Measurements from ENCODE around the gene TMEM59L. TPM values are rescaled to one million over a fixed set of nuclear protein-coding genes. Genes with fewer than 3 reads are reported as not detected.

Gene TMEM59L
- total RNA-seq, 2 donors from 2014 or later = 0.49 to 2.0 TPM

DNA sequence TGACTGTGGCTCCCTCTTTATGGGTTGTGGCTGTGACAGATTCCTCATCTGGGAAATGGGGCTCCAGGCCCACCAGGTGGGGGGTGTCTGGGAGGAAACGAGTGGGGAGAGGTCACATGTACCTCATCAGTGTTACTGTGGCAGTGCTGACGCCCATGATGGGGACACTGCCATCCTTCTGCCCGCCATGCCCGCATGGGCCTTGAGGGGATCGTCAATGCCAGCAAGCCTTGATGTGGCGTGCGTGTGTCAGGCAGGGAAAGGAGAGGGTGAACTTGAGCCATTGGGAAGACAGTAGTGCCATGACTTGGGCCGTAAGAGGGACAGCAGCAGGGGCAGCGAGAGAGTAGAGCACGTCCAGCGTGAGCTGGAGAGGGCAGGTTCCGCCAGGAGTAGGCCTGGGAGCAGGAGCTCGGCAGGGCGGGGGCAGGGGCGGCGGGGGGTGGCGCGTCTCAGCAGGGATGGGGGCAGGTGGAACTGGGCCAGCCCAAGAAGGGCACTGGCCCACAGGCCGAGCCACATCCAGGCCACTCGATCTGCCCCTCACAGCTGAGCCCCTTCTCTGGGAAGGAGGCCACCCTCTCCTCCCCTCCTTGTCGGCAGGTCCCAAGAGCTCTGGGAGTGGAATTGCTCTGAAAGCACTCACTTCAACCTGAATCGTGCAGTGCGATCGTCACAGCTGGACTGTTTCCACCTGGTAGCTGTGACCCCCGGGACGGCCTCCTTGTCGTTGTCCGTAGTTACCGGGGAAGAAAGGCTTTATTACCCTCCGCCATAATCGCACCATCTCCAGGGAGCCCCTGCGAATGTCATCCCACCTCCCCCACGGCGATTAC lies 34.1 kb downstream of the TMEM59L start:
- Mint-ChIP-seq H3K27ac (no peak overlapping the region), H3K27me3 (ENCODE audit: low read depth) (no peaks in the 10 kb centered on the region), H3K36me3 (ENCODE audit: insufficient read depth in 2 of 2) (no peaks in the 10 kb centered on the region), H3K9me3 (no peaks in the 10 kb centered on the region), H3K4me1 (ENCODE audit: low read depth) (peaks cover 24% of the 10 kb centered on the region), H3K4me3 (no peak overlapping the region)
- ATAC-seq (replicated peaks in 1 of 2) (no peak), DNase-seq (no peak)

DNA sequence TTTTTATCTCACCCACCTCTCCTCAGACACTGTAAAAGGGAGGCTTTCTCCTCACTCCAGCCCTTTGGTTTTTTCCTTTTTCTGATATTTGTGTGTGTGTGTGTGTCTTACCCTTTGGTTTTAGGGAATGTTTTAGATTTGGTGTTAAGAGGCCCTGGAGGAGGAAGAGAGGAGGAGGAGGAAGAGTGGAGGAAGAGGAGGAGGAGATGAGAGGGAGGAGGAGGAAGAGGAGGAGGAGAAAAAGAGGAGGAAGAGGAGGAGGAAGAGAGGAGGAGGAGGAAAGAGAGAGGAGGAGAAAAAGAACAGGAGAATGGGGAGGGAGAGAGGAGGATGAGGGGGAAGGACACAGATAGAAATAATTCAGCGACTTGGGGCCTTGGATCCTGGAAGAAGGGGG lies 34.7 kb downstream of the TMEM59L start:
- Mint-ChIP-seq H3K9me3 (no peaks in the 10 kb centered on the region), H3K27me3 (ENCODE audit: low read depth) (no peaks in the 10 kb centered on the region), H3K36me3 (ENCODE audit: insufficient read depth in 2 of 2) (no peaks in the 10 kb centered on the region), H3K4me3 (no peak overlapping the region), H3K27ac (no peak overlapping the region), H3K4me1 (ENCODE audit: low read depth) (peaks cover 24% of the 10 kb centered on the region)
- ATAC-seq (replicated peaks in 1 of 2) (no peak), DNase-seq (no peak)

DNA sequence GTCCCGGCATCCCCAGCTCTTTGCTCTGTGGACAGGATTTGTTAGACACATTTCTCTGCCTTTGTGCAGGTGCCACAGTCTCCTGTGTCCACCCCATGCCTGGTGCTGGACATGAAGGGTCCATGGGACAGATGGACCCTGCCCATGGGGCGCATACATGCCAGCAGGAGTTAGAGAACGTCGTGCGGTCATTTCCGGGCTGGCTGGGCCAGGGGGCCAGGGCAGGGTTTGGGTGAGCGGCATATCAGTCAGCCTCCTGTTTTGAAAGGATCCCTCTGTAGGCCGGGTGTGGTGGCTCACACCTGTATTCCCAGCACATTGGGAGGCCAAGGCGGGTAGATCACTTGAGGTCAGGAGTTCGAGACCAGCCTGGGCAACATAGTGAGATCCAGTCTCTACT lies 35.1 kb downstream of the TMEM59L start:
- H3K27ac Mint-ChIP-seq = no peak overlapping the region
- H3K4me1 Mint-ChIP-seq (ENCODE audit: low read depth) = peaks cover 24% of the 10 kb centered on the region
- ATAC-seq (replicated peaks in 1 of 2) (no peak), DNase-seq (no peak)
- H3K36me3 Mint-ChIP-seq (ENCODE audit: insufficient read depth in 2 of 2) = no peaks in the 10 kb centered on the region
- no peak overlapping the region for H3K4me3 Mint-ChIP-seq
- H3K9me3 Mint-ChIP-seq = no peaks in the 10 kb centered on the region
- no peaks in the 10 kb centered on the region for H3K27me3 Mint-ChIP-seq (ENCODE audit: low read depth)

GRCh38 chr19:18648973-18649315 lies 36.3 kb downstream of the TMEM59L start:
- H3K4me3 Mint-ChIP-seq = no peak overlapping the region
- DNase-seq = no peak
- no peak for ATAC-seq (replicated peaks in 1 of 2)
- H3K9me3 Mint-ChIP-seq = no peaks in the 10 kb centered on the region
- peaks cover 24% of the 10 kb centered on the region for H3K4me1 Mint-ChIP-seq (ENCODE audit: low read depth)
- no peaks in the 10 kb centered on the region for H3K27me3 Mint-ChIP-seq (ENCODE audit: low read depth)
- no peak overlapping the region for H3K27ac Mint-ChIP-seq
- no peaks in the 10 kb centered on the region for H3K36me3 Mint-ChIP-seq (ENCODE audit: insufficient read depth in 2 of 2)

- Mint-ChIP-seq H3K27me3 (ENCODE audit: low read depth) (no peaks in the 10 kb centered on the region), H3K36me3 (ENCODE audit: insufficient read depth in 2 of 2) (peaks cover 0 to 1% of the 10 kb centered on the region in 2 donors), H3K27ac (no peak overlapping the region), H3K4me3 (peak overlapping the region in 1 of 2 donors; percentile 31), H3K9me3 (peaks cover 0 to 3% of the 10 kb centered on the region in 2 donors), H3K4me1 (ENCODE audit: low read depth) (peaks cover 24% of the 10 kb centered on the region)
- DNase-seq = no peak
- no peak for ATAC-seq (replicated peaks in 1 of 2)
These were observed 36.8 kb downstream of the TMEM59L start for GRCh38 chr19:18649371-18650020.

DNA sequence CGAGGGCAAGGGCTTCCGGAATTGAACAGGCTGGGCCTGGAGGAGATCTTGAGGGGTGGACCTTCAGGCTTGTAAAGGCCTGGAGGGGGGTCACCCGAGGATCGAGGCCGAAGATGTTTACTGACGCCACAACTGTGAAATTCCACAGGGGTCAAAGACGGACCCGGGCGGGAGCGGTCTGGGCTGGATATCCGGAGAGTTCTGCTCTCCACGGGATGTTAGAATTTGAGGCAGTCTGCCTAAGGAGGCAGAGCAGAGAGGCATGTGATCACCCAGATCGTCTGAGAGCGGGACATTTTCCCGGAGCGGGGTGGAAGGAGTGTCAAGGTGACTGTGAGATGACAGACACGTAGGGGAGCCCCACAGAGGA lies 37.3 kb downstream of the TMEM59L start:
- peaks cover 24% of the 10 kb centered on the region for H3K4me1 Mint-ChIP-seq (ENCODE audit: low read depth)
- H3K9me3 Mint-ChIP-seq = peaks cover 0 to 3% of the 10 kb centered on the region in 2 donors
- ATAC-seq (replicated peaks in 1 of 2) = no peak
- peaks cover 0 to 1% of the 10 kb centered on the region in 2 donors for H3K36me3 Mint-ChIP-seq (ENCODE audit: insufficient read depth in 2 of 2)
- no peaks in the 10 kb centered on the region for H3K27me3 Mint-ChIP-seq (ENCODE audit: low read depth)
- no peak overlapping the region for H3K27ac Mint-ChIP-seq
- H3K4me3 Mint-ChIP-seq = no peak overlapping the region
- no peak for DNase-seq

DNA sequence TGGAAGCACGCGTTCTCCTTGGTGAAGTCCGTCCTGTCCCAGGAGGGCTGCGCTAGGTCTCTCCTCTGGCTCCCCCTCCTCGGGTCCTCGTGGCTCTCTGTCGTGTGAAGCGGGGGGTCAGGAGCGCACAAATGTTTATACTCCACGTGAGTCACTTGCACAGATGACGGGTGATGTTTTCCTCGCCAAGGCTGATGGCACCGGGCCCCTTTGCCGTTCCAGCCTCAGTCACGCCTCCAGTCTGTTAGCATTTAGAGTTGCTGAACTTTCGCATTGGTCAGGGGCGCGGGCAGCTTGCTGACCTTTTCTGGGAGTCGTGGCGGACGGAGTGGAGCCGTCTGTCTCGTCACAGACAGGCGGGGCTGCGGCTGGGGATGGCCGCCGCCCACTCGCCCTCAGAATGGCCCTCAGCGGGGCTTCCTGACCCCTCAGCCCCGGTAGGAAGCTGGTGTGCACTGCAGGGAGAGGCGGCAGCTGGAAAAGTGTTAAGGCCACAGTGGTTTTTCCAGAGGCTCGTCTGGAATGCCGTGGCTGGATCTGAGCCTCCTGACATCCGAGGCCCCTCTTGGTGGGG lies 37.9 kb downstream of the TMEM59L start:
- Mint-ChIP-seq H3K9me3 (peaks cover 0 to 3% of the 10 kb centered on the region in 2 donors), H3K4me3 (no peak overlapping the region), H3K4me1 (ENCODE audit: low read depth) (peaks cover 24% of the 10 kb centered on the region), H3K27me3 (ENCODE audit: low read depth) (no peaks in the 10 kb centered on the region), H3K36me3 (ENCODE audit: insufficient read depth in 2 of 2) (peaks cover 0 to 1% of the 10 kb centered on the region in 2 donors), H3K27ac (no peak overlapping the region)
- ATAC-seq (replicated peaks in 1 of 2) = no peak
- no peak for DNase-seq

- DNase-seq (no peak), ATAC-seq (replicated peaks in 1 of 2) (no peak)
- no peaks in the 10 kb centered on the region for H3K27me3 Mint-ChIP-seq (ENCODE audit: low read depth)
- H3K4me3 Mint-ChIP-seq = no peak overlapping the region
- H3K4me1 Mint-ChIP-seq (ENCODE audit: low read depth) = peaks cover 21% of the 10 kb centered on the region
- no peak overlapping the region for H3K27ac Mint-ChIP-seq
- H3K36me3 Mint-ChIP-seq (ENCODE audit: insufficient read depth in 2 of 2) = peaks cover 0 to 1% of the 10 kb centered on the region in 2 donors
- peaks cover 0 to 3% of the 10 kb centered on the region in 2 donors for H3K9me3 Mint-ChIP-seq
These were observed 38.6 kb downstream of the TMEM59L start for GRCh38 chr19:18651300-18651699.

- Mint-ChIP-seq H3K9me3 (peaks cover 0 to 3% of the 10 kb centered on the region in 2 donors), H3K27me3 (ENCODE audit: low read depth) (no peaks in the 10 kb centered on the region), H3K27ac (no peak overlapping the region), H3K36me3 (ENCODE audit: insufficient read depth in 2 of 2) (peaks cover 0 to 1% of the 10 kb centered on the region in 2 donors), H3K4me3 (no peak overlapping the region), H3K4me1 (ENCODE audit: low read depth) (peaks cover 17% of the 10 kb centered on the region)
- DNase-seq = no peak
- no peak for ATAC-seq (replicated peaks in 1 of 2)
These were observed 39.1 kb downstream of the TMEM59L start for GRCh38 chr19:18651733-18652132.

DNA sequence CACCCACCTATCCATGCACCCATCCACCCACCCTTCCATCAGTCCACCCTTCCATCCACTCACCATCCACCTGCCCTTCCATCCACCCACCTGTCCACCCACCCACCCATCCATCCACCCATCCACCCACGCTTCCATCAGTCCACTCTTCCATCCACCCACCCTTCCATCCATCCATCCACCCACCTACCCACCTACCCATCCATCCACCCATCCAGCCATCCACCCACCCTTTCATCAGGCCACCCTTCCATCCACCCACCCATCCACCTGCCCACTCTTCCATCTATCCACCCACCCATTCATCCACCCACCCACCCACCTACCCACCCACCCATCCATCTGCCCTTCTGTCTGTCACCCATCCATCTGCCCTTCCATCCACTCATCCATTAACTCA lies 41.2 kb downstream of the TMEM59L start:
- ATAC-seq (replicated peaks in 1 of 2) = no peak
- Mint-ChIP-seq H3K4me3 (no peak overlapping the region), H3K4me1 (ENCODE audit: low read depth) (peaks cover 10% of the 10 kb centered on the region), H3K36me3 (ENCODE audit: insufficient read depth in 2 of 2) (peaks cover 0 to 1% of the 10 kb centered on the region in 2 donors), H3K27ac (no peak overlapping the region), H3K9me3 (peaks cover 0 to 3% of the 10 kb centered on the region in 2 donors), H3K27me3 (ENCODE audit: low read depth) (no peaks in the 10 kb centered on the region)
- no peak for DNase-seq

DNA sequence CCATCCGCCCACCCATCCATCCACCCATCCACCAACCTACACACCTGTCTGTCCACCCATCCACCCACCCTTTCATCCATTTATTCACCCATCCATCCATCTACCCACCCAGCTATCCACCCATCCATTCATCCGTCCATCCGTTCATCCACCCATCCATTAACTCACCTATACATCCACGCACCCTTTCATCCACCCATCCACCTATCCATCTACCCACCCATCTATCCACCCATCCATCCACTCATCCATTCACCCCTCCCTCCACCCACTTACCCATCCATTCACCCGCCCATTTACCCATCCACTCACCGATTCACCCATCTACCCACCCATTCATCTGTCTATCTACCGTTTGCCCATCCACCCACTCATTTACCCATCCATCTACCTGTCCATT lies 41.8 kb downstream of the TMEM59L start:
- ATAC-seq (replicated peaks in 1 of 2) (no peak), DNase-seq (no peak)
- Mint-ChIP-seq H3K9me3 (peaks cover 0 to 3% of the 10 kb centered on the region in 2 donors), H3K27ac (no peak overlapping the region), H3K36me3 (ENCODE audit: insufficient read depth in 2 of 2) (peaks cover 0 to 1% of the 10 kb centered on the region in 2 donors), H3K4me3 (no peak overlapping the region), H3K4me1 (ENCODE audit: low read depth) (peaks cover 5% of the 10 kb centered on the region), H3K27me3 (ENCODE audit: low read depth) (no peaks in the 10 kb centered on the region)

GRCh38 chr19:18655173-18655844 lies 42.6 kb downstream of the TMEM59L start:
- ATAC-seq (replicated peaks in 1 of 2) = no peak
- no peaks in the 10 kb centered on the region for H3K4me1 Mint-ChIP-seq (ENCODE audit: low read depth)
- no peaks in the 10 kb centered on the region for H3K27me3 Mint-ChIP-seq (ENCODE audit: low read depth)
- H3K4me3 Mint-ChIP-seq = no peak overlapping the region
- H3K27ac Mint-ChIP-seq = no peak overlapping the region
- H3K9me3 Mint-ChIP-seq = peaks cover 0 to 3% of the 10 kb centered on the region in 2 donors
- H3K36me3 Mint-ChIP-seq (ENCODE audit: insufficient read depth in 2 of 2) = peaks cover 0 to 1% of the 10 kb centered on the region in 2 donors
- no peak for DNase-seq
